Activated T-helper 1 cell treated with Interleukin-2 at 50 U/mL for 16 hours (primary cell): ENCODE data around the gene CLIC2.

Experiments used
- DNase-seq: peaks from one replicate; pipeline ENCODE4 v3.0.0-alpha.2; 2020; ENCODE audit warnings: low read depth

CLIC2 gene

DNA sequence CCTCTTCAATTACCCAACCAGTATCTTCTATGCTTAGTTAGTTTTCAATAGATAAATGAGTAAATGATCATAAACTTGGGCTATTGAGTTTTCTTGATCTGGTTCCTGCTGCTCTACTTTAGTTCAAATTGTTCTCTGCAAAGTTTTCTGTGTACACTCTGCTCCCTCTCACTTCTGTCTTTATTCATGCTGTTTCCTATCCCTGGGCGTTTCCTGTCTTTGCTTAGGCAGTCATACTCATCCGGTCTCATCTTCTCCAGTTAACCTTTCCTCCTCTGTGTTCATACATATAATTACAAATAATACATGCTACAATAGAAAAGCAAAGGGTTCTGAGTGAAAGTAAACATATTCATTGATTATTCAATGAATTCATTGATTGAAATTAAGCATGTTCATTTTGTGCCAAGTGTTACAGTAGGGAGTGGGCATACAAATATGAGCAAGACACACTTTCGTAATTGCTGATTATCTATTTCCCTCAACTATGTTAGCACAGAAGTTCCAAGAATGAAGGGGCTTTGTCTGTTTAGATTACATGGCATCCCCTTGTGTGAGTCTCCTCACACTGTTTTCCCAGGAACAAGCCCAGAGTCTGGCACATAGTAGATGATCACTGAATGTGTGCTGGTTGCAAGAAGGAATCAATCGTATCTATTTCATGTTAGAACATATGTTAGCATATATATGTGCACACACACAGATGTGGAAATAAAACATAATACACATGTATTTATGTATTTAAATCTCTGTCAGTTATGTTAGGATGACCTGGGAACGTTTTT is 71.3 kb downstream of the CLIC2 start:
- no peak for DNase-seq

- DNase-seq, result no peak
Observed at GRCh38 chrX:155259752-155260151, 74.7 kb downstream of the CLIC2 start.

GRCh38 chrX:155251391-155251790 is 83.0 kb downstream of the CLIC2 start:
- DNase-seq, result no peak

GRCh38 chrX:155247497-155247896 is 86.9 kb downstream of the CLIC2 start:
- no peak for DNase-seq

GRCh38 chrX:155246748-155247147 is 87.7 kb downstream of the CLIC2 start:
- DNase-seq, result no peak

DNA sequence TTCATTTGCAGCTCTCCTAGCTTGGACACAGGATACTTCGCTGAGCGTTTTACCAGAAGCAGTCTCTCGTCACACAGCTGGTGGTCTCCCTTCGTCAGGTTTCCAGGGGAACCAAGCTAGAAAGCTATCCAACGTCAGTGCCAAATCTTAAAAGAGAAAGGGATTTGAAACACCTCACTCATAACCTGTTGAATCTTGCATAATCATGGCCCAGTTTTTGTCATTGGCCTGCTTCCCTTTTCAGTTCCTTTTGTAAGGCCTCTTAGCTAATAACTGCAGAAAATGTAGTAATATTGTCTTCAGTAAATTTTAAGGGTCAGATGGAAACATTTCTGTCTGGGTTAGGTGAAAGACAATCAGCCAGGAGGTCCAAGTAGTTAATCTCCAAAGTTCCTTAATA is 92.1 kb downstream of the CLIC2 start:
- DNase-seq, result no peak

GRCh38 chrX:155237719-155238118 is 96.7 kb downstream of the CLIC2 start:
- DNase-seq, result no peak

- DNase-seq, result no peak
Observed at GRCh38 chrX:155235891-155236290, 98.5 kb downstream of the CLIC2 start.

- DNase-seq, result no peak
Observed at GRCh38 chrX:155231163-155231562, 103.3 kb downstream of the CLIC2 start.
